ENCODE data around the gene AAMDC.
"Not testable (repeated sequence)": the region's sequence is repeated elsewhere in the genome, so short reads cannot be mapped to it uniquely, and the experiment has no call there.

The AAMDC gene

GRCh38 chr11:77799338-77799737 lies 21.6 kb upstream of the AAMDC start:
- peaks cover 5% of the 10 kb centered on the region for H3K4me1 ChIP-seq (ENCODE audit: control insufficient read depth, insufficient read depth, low read length)
- no peaks in the 10 kb centered on the region for H3K9me3 ChIP-seq (ENCODE audit: control insufficient read depth, low read length)
- H3K36me3 ChIP-seq (ENCODE audit: control insufficient read depth, insufficient read depth, low read length), result no peaks in the 10 kb centered on the region
- no peak overlapping the region for H3K9ac ChIP-seq (ENCODE audit: low read length)
- no peaks in the 10 kb centered on the region for H3K27me3 ChIP-seq (ENCODE audit: control insufficient read depth, insufficient read depth, low read length)
- H3K4me3 ChIP-seq (ENCODE audit: low read length), result no peak overlapping the region

- Histone ChIP-seq H3K9me3 (ENCODE audit: control insufficient read depth, low read length) (no peaks in the 10 kb centered on the region), H3K36me3 (ENCODE audit: control insufficient read depth, insufficient read depth, low read length) (no peaks in the 10 kb centered on the region), H3K9ac (ENCODE audit: low read length) (no peak overlapping the region), H3K4me3 (ENCODE audit: low read length) (no peak overlapping the region), H3K4me1 (ENCODE audit: control insufficient read depth, insufficient read depth, low read length) (peaks cover 5% of the 10 kb centered on the region), H3K27me3 (ENCODE audit: control insufficient read depth, insufficient read depth, low read length) (no peaks in the 10 kb centered on the region)
These were observed 20.5 kb upstream of the AAMDC start for GRCh38 chr11:77800449-77800848.

- no peak overlapping the region for H3K9ac ChIP-seq (ENCODE audit: low read length)
- peaks cover 5% of the 10 kb centered on the region for H3K4me1 ChIP-seq (ENCODE audit: control insufficient read depth, insufficient read depth, low read length)
- H3K36me3 ChIP-seq (ENCODE audit: control insufficient read depth, insufficient read depth, low read length), result no peaks in the 10 kb centered on the region
- H3K9me3 ChIP-seq (ENCODE audit: control insufficient read depth, low read length), result no peaks in the 10 kb centered on the region
- no peak overlapping the region for H3K4me3 ChIP-seq (ENCODE audit: low read length)
- no peaks in the 10 kb centered on the region for H3K27me3 ChIP-seq (ENCODE audit: control insufficient read depth, insufficient read depth, low read length)
These were observed 19.5 kb upstream of the AAMDC start for GRCh38 chr11:77801477-77801876.

GRCh38 chr11:77806415-77806814 lies 14.5 kb upstream of the AAMDC start:
- Histone ChIP-seq H3K4me1 (ENCODE audit: control insufficient read depth, insufficient read depth, low read length) (peaks cover 13% of the 10 kb centered on the region), H3K9ac (ENCODE audit: low read length) (no peak overlapping the region), H3K9me3 (ENCODE audit: control insufficient read depth, low read length) (no peaks in the 10 kb centered on the region), H3K36me3 (ENCODE audit: control insufficient read depth, insufficient read depth, low read length) (no peaks in the 10 kb centered on the region), H3K4me3 (ENCODE audit: low read length) (no peak overlapping the region), H3K27me3 (ENCODE audit: control insufficient read depth, insufficient read depth, low read length) (no peaks in the 10 kb centered on the region)

GRCh38 chr11:77806993-77807392 lies 14.0 kb upstream of the AAMDC start:
- Histone ChIP-seq H3K4me1 (ENCODE audit: control insufficient read depth, insufficient read depth, low read length) (peaks cover 13% of the 10 kb centered on the region), H3K27me3 (ENCODE audit: control insufficient read depth, insufficient read depth, low read length) (no peaks in the 10 kb centered on the region), H3K36me3 (ENCODE audit: control insufficient read depth, insufficient read depth, low read length) (no peaks in the 10 kb centered on the region), H3K4me3 (ENCODE audit: low read length) (no peak overlapping the region), H3K9ac (ENCODE audit: low read length) (no peak overlapping the region), H3K9me3 (ENCODE audit: control insufficient read depth, low read length) (no peaks in the 10 kb centered on the region)

- peaks cover 7% of the 10 kb centered on the region for H3K4me1 ChIP-seq (ENCODE audit: control insufficient read depth, insufficient read depth, low read length)
- no peak overlapping the region for H3K9ac ChIP-seq (ENCODE audit: low read length)
- H3K9me3 ChIP-seq (ENCODE audit: control insufficient read depth, low read length), result no peaks in the 10 kb centered on the region
- H3K4me3 ChIP-seq (ENCODE audit: low read length), result no peak overlapping the region
- H3K36me3 ChIP-seq (ENCODE audit: control insufficient read depth, insufficient read depth, low read length), result no peaks in the 10 kb centered on the region
- no peaks in the 10 kb centered on the region for H3K27me3 ChIP-seq (ENCODE audit: control insufficient read depth, insufficient read depth, low read length)
These were observed 7.7 kb upstream of the AAMDC start for GRCh38 chr11:77813256-77813655.

- H3K4me3 ChIP-seq (ENCODE audit: low read length), result no peak overlapping the region
- H3K9me3 ChIP-seq (ENCODE audit: control insufficient read depth, low read length), result no peaks in the 10 kb centered on the region
- peaks cover 5% of the 10 kb centered on the region for H3K4me1 ChIP-seq (ENCODE audit: control insufficient read depth, insufficient read depth, low read length)
- no peak overlapping the region for H3K9ac ChIP-seq (ENCODE audit: low read length)
- H3K27me3 ChIP-seq (ENCODE audit: control insufficient read depth, insufficient read depth, low read length), result no peaks in the 10 kb centered on the region
- H3K36me3 ChIP-seq (ENCODE audit: control insufficient read depth, insufficient read depth, low read length), result no peaks in the 10 kb centered on the region
These were observed 6.1 kb upstream of the AAMDC start for GRCh38 chr11:77814848-77815247.

- H3K9ac ChIP-seq (ENCODE audit: low read length), result no peak overlapping the region
- H3K4me1 ChIP-seq (ENCODE audit: control insufficient read depth, insufficient read depth, low read length), result peaks cover 5% of the 10 kb centered on the region
- no peak overlapping the region for H3K4me3 ChIP-seq (ENCODE audit: low read length)
- H3K36me3 ChIP-seq (ENCODE audit: control insufficient read depth, insufficient read depth, low read length), result no peaks in the 10 kb centered on the region
- H3K27me3 ChIP-seq (ENCODE audit: control insufficient read depth, insufficient read depth, low read length), result no peaks in the 10 kb centered on the region
- no peaks in the 10 kb centered on the region for H3K9me3 ChIP-seq (ENCODE audit: control insufficient read depth, low read length)
These were observed 5.5 kb upstream of the AAMDC start for GRCh38 chr11:77815459-77815858.

GRCh38 chr11:77819411-77819920 lies 1.5 kb upstream of the AAMDC start:
- Histone ChIP-seq H3K4me1 (ENCODE audit: control insufficient read depth, insufficient read depth, low read length) (peaks cover 11% of the 10 kb centered on the region), H3K27me3 (ENCODE audit: control insufficient read depth, insufficient read depth, low read length) (no peaks in the 10 kb centered on the region), H3K9ac (ENCODE audit: low read length) (peak overlapping the region; percentile 96), H3K36me3 (ENCODE audit: control insufficient read depth, insufficient read depth, low read length) (no peaks in the 10 kb centered on the region), H3K4me3 (ENCODE audit: low read length) (peak overlapping the region; percentile 64), H3K9me3 (ENCODE audit: control insufficient read depth, low read length) (no peaks in the 10 kb centered on the region)

- no peaks in the 10 kb centered on the region for H3K27me3 ChIP-seq (ENCODE audit: control insufficient read depth, insufficient read depth, low read length)
- H3K9ac ChIP-seq (ENCODE audit: low read length), result peak overlapping the region; percentile 96
- no peaks in the 10 kb centered on the region for H3K36me3 ChIP-seq (ENCODE audit: control insufficient read depth, insufficient read depth, low read length)
- H3K4me1 ChIP-seq (ENCODE audit: control insufficient read depth, insufficient read depth, low read length), result peaks cover 11% of the 10 kb centered on the region
- no peaks in the 10 kb centered on the region for H3K9me3 ChIP-seq (ENCODE audit: control insufficient read depth, low read length)
- peak overlapping the region; percentile 64 for H3K4me3 ChIP-seq (ENCODE audit: low read length)
These were observed 901 bp upstream of the AAMDC start for GRCh38 chr11:77819921-77820564.

GRCh38 chr11:77821349-77821851 lies 456 bp downstream of the AAMDC start:
- Histone ChIP-seq H3K9me3 (ENCODE audit: control insufficient read depth, low read length) (no peaks in the 10 kb centered on the region), H3K36me3 (ENCODE audit: control insufficient read depth, insufficient read depth, low read length) (no peaks in the 10 kb centered on the region), H3K27me3 (ENCODE audit: control insufficient read depth, insufficient read depth, low read length) (no peaks in the 10 kb centered on the region), H3K4me1 (ENCODE audit: control insufficient read depth, insufficient read depth, low read length) (peaks cover 11% of the 10 kb centered on the region), H3K9ac (ENCODE audit: low read length) (peak overlapping the region; percentile 79), H3K4me3 (ENCODE audit: low read length) (peak overlapping the region; percentile 87)

GRCh38 chr11:77822126-77822525 lies 1.2 kb downstream of the AAMDC start:
- H3K27me3 ChIP-seq (ENCODE audit: control insufficient read depth, insufficient read depth, low read length); H3K4me3 ChIP-seq (ENCODE audit: low read length); H3K36me3 ChIP-seq (ENCODE audit: control insufficient read depth, insufficient read depth, low read length); H3K9ac ChIP-seq (ENCODE audit: low read length); H3K9me3 ChIP-seq (ENCODE audit: control insufficient read depth, low read length): not testable (repeated sequence)
- H3K4me1 ChIP-seq (ENCODE audit: control insufficient read depth, insufficient read depth, low read length), result peaks cover 11% of the 10 kb centered on the region
